Heart left ventricle (tissue), 16 donors: ENCODE measurements around the gene COX11. TPM values are rescaled to one million over a fixed set of nuclear protein-coding genes. Genes with fewer than 3 reads are reported as not detected.

ENCODE experiments used
- ATAC-seq, 4 donors: fragments of 200-7000 bp; cut with Tn5 transposase; one replicate each; pipeline ENCODE4 v1.9.1; 2020 to 2022; ENCODE audit warnings: moderate library complexity in 4 of 4, mild to moderate bottlenecking in 3 of 4, moderate number of reproducible peaks in 1 of 4
- DNase-seq, 5 donors: peaks; one replicate each; pipeline ENCODE4 v3.0.0-alpha.2; 2020
- H3K27ac ChIP-seq, 12 donors: fragments of 200-600 bp; sonication (generic) in 4 of 12; one replicate each; pipeline versions ENCODE4 v1.5.0 to v1.8.0; 2016 to 2022; ENCODE audit warnings: mild to moderate bottlenecking in 2 of 12
- H3K27me3 ChIP-seq, 9 donors: fragments of 200-600 bp; sonication (generic) in 2 of 9; one replicate each; pipeline versions ENCODE4 v1.5.1 to v1.8.0; 2016 to 2022; ENCODE audit warnings: mild to moderate bottlenecking in 3 of 9
- H3K36me3 ChIP-seq, 9 donors: fragments of 200-600 bp; sonication (generic) in 2 of 9; one replicate each; pipeline versions ENCODE4 v1.5.0 to v1.8.0; 2018 to 2022; ENCODE audit warnings: mild to moderate bottlenecking in 2 of 9
- H3K4me1 ChIP-seq, 12 donors: fragments of 200-600 bp; sonication (generic) in 4 of 12; one replicate each; pipeline versions ENCODE4 v1.5.0 to v1.8.0; 2016 to 2022; ENCODE audit warnings: mild to moderate bottlenecking in 3 of 12
- H3K4me3 ChIP-seq, 12 donors: fragments of 200-600 bp; sonication (generic) in 4 of 12; one replicate each; pipeline versions ENCODE4 v1.5.0 to v1.8.0; 2017 to 2022; ENCODE audit warnings: mild to moderate bottlenecking in 9 of 12, moderate library complexity in 4 of 12
- H3K9me3 ChIP-seq, 12 donors: fragments of 200-600 bp; sonication (generic) in 4 of 12; one replicate each; pipeline versions ENCODE4 v1.5.0 to v1.8.0; 2016 to 2022; ENCODE audit warnings: mild to moderate bottlenecking in 1 of 12
- POLR2A ChIP-seq, 2 donors: fragments of 450-650 bp; IDR thresholded peaks; one replicate each; pipeline ENCODE4 v1.6.1; 2017; ENCODE audit warnings: antibody characterized with exemption in 2 of 2, mild to moderate bottlenecking in 2 of 2, moderate library complexity in 2 of 2
- WGBS, 4 donors: extraction: QIAGEN DNeasy Blood & Tissue Kit in 2 of 4; methylation state at CpG; one replicate each; pipeline versions ENCODE4 v1.1.5 to v1.1.7; 2013 to 2018; 5-methylcytosine and 5-hydroxymethylcytosine counted together
- intact Hi-C, 10 donors: fragments of 100-400 bp; cut with DNase I; formaldehyde crosslinking; loops; one replicate each; pipeline versions ENCODE4 v1.11.1 to v1.14.2; 2022
- polyA plus RNA-seq, 2 donors: library from polyadenylated mRNA; stranded (reverse); fragments of 200-250 nt; gene quantifications; one replicate each; pipeline ENCODE4 v1.2.3, GENCODE V29; 2013
- total RNA-seq, 9 donors: library from RNA; depleted of rRNA in 2 of 9; stranded (reverse); fragments of >200 nt in 2 of 9; fragmentation: NEBNext Ultra II Directional in 3 of 9; extraction: Animal tissue kit (Norgen Biotek cat#: 25700) in 3 of 9; gene quantifications; one replicate each; pipeline versions ENCODE4 v1.1.0 to v1.2.4, GENCODE V29; 2016 to 2023
- TF ChIP-seq, protein P1 (sequence below), 12 donors: fragments of 200-600 bp; sonication (generic) in 4 of 12; IDR thresholded peaks; one replicate each; pipeline versions ENCODE4 v1.5.0 to v1.8.0; 2018 to 2022; ENCODE audit warnings: antibody characterized with exemption in 12 of 12, mild to moderate bottlenecking in 5 of 12
- donor health status: ischemic (EF 13 %, LVEDD 7.1; RV severe dilation, severe dysfunction).
- donor health status: healthy with polysubstance abuse.
- donor health status: DM: no; HTN: yes; CAD: no.
- donor health status: DM: no; HTN: no; CAD: no.
- donor health status: ischemic (EF 25% LVEDD 6.9; RV normal size, moderate dysfunction).
- donor health status: ischemic (EF 25% LVEDD 5.7; RV mildly dilated, moderate dysfunction).
- donor health status: healthy.
- donor health status: DM: yes; HTN: yes; CAD: no.
- donor health status: ischemic (EF 35%, LVEDD 5.7; RV mildly dilated, moderate dysfunction).
- donor health status: nonischemic (EF 11% LVEDD 7.7; RV severe dilation, severe dysfunction).
- donor health status: DM: yes; HTN: yes; CAD: no.
- donor health status: PGD.
- donor health status: ischemic (EF 29% LVEDD 5.4; RV normal size, mild dysfunction).
- donor health status: nonischemic (EF 23%, LVEDD 6.1; RV moderate dilation, normal function).

Gene COX11
- total and polyA plus RNA-seq, 11 donors: 27.5 to 73.1 (median 51.0) TPM

DNA sequence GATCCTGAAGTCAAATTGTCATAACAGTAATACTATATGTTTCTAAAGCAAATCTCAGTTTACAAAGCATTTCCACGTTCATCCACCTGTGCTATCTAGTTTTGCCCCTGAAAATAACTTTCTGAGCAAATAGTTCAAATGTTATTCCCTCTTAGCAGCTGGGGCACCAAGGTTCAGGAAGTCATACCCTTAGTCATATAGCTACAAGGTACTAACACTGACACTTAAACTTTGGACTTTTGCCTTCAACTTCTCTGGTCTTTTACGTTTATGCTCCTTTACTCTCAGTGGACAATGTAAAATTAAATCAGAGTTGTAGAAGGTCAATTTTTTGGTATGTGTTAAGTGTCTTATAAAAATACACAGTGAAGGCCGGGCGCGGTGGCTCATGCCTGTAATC, 33.0 kb downstream of the COX11 start:
- Histone ChIP-seq H3K4me3 (no peak overlapping the region), H3K27ac (no peak overlapping the region), H3K9me3 (no peaks in the 10 kb centered on the region), H3K27me3 (no peaks in the 10 kb centered on the region), H3K4me1 (no peaks in the 10 kb centered on the region), H3K36me3 (peaks cover 0 to 66% (median 19%) of the 10 kb centered on the region in 9 donors)
- DNase-seq: no peak
- intact Hi-C loops: no loop called here
- 87 to 96% (median 93%) methylated on average over 5 of the region's 5 CpGs for WGBS, 4 donors
- TF ChIP-seq POLR2A (IDR thresholded peaks at IDR 0.05): no peak
- TF ChIP-seq, protein P1, sequence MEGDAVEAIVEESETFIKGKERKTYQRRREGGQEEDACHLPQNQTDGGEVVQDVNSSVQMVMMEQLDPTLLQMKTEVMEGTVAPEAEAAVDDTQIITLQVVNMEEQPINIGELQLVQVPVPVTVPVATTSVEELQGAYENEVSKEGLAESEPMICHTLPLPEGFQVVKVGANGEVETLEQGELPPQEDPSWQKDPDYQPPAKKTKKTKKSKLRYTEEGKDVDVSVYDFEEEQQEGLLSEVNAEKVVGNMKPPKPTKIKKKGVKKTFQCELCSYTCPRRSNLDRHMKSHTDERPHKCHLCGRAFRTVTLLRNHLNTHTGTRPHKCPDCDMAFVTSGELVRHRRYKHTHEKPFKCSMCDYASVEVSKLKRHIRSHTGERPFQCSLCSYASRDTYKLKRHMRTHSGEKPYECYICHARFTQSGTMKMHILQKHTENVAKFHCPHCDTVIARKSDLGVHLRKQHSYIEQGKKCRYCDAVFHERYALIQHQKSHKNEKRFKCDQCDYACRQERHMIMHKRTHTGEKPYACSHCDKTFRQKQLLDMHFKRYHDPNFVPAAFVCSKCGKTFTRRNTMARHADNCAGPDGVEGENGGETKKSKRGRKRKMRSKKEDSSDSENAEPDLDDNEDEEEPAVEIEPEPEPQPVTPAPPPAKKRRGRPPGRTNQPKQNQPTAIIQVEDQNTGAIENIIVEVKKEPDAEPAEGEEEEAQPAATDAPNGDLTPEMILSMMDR (IDR thresholded peaks at IDR 0.05): no peak
- no peak for ATAC-seq

DNA sequence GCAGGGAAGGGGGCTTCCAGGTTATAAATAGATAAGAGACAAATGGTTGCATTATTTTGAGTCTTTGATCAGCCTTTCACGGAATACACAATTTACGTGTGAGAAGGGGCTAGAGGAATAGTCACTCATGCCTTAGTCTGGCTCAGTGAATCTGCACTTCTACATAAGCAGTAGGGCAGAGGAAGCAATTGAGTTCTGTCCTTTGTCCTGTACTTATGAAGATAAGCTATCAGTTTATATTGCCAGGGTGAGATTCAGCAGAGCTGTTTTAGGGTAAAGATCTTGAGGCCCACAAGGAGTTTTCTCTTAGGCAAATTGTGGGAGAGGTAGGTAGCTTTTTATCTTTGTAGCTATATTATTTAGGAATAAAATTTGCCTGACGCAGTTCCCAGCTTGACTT, 34.5 kb downstream of the COX11 start:
- WGBS, 4 donors: 63 to 75% (median 66%) methylated on average over 3 of the region's 3 CpGs
- Histone ChIP-seq H3K36me3 (peaks cover 0 to 56% (median 16%) of the 10 kb centered on the region in 9 donors), H3K4me3 (no peak overlapping the region), H3K27ac (no peak overlapping the region), H3K9me3 (no peaks in the 10 kb centered on the region), H3K27me3 (no peaks in the 10 kb centered on the region), H3K4me1 (no peaks in the 10 kb centered on the region)
- intact Hi-C loops: no loop called here
- no peak for ATAC-seq
- TF ChIP-seq POLR2A (IDR thresholded peaks at IDR 0.05): no peak
- TF ChIP-seq, protein P1 (IDR thresholded peaks at IDR 0.05): no peak
- no peak for DNase-seq

GRCh38 chr17:54932711-54933110, 35.7 kb downstream of the COX11 start:
- 0 to 98% (median 92%) methylated on average over 1 of the region's 1 CpG for WGBS, 4 donors
- H3K36me3 ChIP-seq: peaks cover 0 to 54% (median 14%) of the 10 kb centered on the region in 9 donors
- H3K4me1 ChIP-seq: no peaks in the 10 kb centered on the region
- no peak for ATAC-seq
- TF ChIP-seq, protein P1 (IDR thresholded peaks at IDR 0.05): no peak
- no peak for TF ChIP-seq POLR2A (IDR thresholded peaks at IDR 0.05)
- H3K27ac ChIP-seq: no peak overlapping the region
- DNase-seq: no peak
- H3K4me3 ChIP-seq: no peak overlapping the region
- no peaks in the 10 kb centered on the region for H3K9me3 ChIP-seq
- H3K27me3 ChIP-seq: no peaks in the 10 kb centered on the region
- intact Hi-C loops: no loop called here

GRCh38 chr17:54927525-54927924, 40.9 kb downstream of the COX11 start:
- no peaks in the 10 kb centered on the region for H3K27me3 ChIP-seq
- peaks cover 0 to 19% (median 4%) of the 10 kb centered on the region in 9 donors for H3K36me3 ChIP-seq
- H3K4me1 ChIP-seq: no peaks in the 10 kb centered on the region
- no peak for ATAC-seq
- no peak for DNase-seq
- intact Hi-C loops: no loop called here
- H3K27ac ChIP-seq: no peak overlapping the region
- 69 to 82% (median 78%) methylated on average over 3 of the region's 3 CpGs for WGBS, 4 donors
- TF ChIP-seq POLR2A (IDR thresholded peaks at IDR 0.05): no peak
- TF ChIP-seq, protein P1 (IDR thresholded peaks at IDR 0.05): no peak
- H3K9me3 ChIP-seq: no peaks in the 10 kb centered on the region
- H3K4me3 ChIP-seq: no peak overlapping the region
